ENCODE measurements around the gene ZCCHC17.
"Not testable (repeated sequence)": the region's sequence is repeated elsewhere in the genome, so short reads cannot be mapped to it uniquely, and the experiment has no call there.

ZCCHC17 gene, protein sequence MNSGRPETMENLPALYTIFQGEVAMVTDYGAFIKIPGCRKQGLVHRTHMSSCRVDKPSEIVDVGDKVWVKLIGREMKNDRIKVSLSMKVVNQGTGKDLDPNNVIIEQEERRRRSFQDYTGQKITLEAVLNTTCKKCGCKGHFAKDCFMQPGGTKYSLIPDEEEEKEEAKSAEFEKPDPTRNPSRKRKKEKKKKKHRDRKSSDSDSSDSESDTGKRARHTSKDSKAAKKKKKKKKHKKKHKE

DNA sequence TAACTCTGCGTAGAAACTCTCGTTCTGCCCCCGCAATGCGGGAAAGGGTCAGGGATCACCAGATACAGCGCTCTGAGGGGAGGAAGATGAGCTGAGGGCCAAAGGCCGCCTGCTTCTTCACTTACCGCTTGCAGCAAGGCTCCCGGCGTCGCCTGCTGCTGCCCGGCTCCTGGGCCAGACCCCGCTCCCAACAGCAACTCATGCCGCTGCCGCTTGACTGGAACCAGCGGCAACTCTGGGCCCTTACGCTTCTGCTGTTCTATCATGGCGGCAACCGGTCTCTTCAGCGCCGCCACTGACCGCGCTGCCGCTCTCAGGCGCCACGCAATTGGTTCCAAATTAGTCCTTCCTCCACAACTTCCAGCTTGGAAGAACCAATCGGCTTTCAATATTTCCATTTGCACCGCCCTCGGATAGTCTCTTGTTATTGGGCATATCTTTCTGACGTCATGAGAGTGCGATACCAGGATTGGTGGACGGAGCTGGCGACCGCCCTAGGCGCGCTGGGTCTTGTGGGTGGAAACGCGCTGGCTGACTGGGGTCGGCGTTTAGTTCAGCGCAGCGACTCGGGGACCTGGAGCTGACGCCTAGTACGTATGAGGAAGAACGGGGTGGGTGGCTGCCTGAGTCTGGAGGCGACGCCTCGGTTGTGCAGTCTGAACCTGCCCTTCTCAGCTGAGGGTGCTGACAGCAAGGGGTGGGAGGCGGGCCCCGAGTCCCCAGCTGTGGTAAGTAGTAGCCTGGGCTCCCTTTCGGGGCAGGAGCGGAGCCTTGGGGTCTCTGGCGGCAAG is at the start of gene ZCCHC17, which contains the start of gene SNRNP40:
ZCCHC17 (plus strand) TSS at position 547 of the 791 bp plus-strand sequence. CDS start 13,067 bp downstream, outside the sequence.
SNRNP40 (minus strand) TSS at position 303 of the 791 bp plus-strand sequence; CDS start at position 266, 37 bp downstream.
- ATAC-seq (peak; percentile 97), DNase-seq (ENCODE audit: low spot score in 2 of 2) (peak; percentile 72 to 92)
- Mint-ChIP-seq H3K4me1 (peaks cover 12% of the 10 kb centered on the region), H3K36me3 (peaks cover 46% of the 10 kb centered on the region), H3K9me3 (no peaks in the 10 kb centered on the region), H3K27ac (no peak within 1 kb of the TSS), H3K4me3 (no peak within 1 kb of the TSS)

DNA sequence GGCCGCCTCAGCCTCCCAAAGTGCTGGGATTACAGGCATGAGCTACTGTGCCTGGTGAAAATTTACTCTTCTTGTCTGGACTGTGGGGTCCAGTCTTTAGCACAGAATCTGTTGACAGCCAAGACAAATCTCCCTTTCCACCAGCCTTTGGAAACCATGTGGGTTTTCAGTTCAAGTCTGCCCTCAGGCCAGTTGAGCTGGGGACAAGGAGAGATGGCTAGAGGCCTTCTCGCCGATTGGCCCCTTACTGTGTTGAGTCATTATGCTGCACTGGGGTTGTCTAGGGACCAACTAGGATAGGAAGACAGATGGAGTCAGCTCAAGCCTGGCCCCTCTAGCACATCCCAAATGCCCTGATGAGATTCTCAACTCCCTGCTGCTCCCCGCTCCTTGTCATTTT is 48.6 kb upstream of the ZCCHC17 start:
- Mint-ChIP-seq H3K27ac (no peak overlapping the region), H3K4me1 (no peaks in the 10 kb centered on the region), H3K36me3 (no peaks in the 10 kb centered on the region), H3K4me3 (no peak overlapping the region), H3K9me3 (no peaks in the 10 kb centered on the region)
- DNase-seq (ENCODE audit: low spot score in 2 of 2) (no peak), ATAC-seq (no peak)

GRCh38 chr1:31249854-31250253 is 47.0 kb upstream of the ZCCHC17 start:
- no peak for DNase-seq (ENCODE audit: low spot score in 2 of 2)
- no peak overlapping the region for H3K4me3 Mint-ChIP-seq
- no peaks in the 10 kb centered on the region for H3K36me3 Mint-ChIP-seq
- H3K27ac Mint-ChIP-seq: no peak overlapping the region
- no peaks in the 10 kb centered on the region for H3K4me1 Mint-ChIP-seq
- H3K9me3 Mint-ChIP-seq: no peaks in the 10 kb centered on the region
- no peak for ATAC-seq

- no peak for DNase-seq (ENCODE audit: low spot score in 2 of 2)
- no peaks in the 10 kb centered on the region for H3K4me1 Mint-ChIP-seq
Measured at GRCh38 chr1:31257213-31257612, 39.6 kb upstream of the ZCCHC17 start.

GRCh38 chr1:31258581-31258980 is 38.3 kb upstream of the ZCCHC17 start:
- H3K9me3 Mint-ChIP-seq: no peaks in the 10 kb centered on the region
- H3K4me1 Mint-ChIP-seq: no peaks in the 10 kb centered on the region
- H3K4me3 Mint-ChIP-seq: no peak overlapping the region
- H3K27ac Mint-ChIP-seq: no peak overlapping the region
- DNase-seq (ENCODE audit: low spot score in 2 of 2): no peak
- H3K36me3 Mint-ChIP-seq: peaks cover 70% of the 10 kb centered on the region
- ATAC-seq: no peak

More at GRCh38 chr1:31257213-31257612, 39.6 kb upstream of the ZCCHC17 start:
- ATAC-seq: no peak
- Mint-ChIP-seq H3K27ac (no peak overlapping the region), H3K36me3 (peaks cover 57% of the 10 kb centered on the region), H3K9me3 (no peaks in the 10 kb centered on the region), H3K4me3 (no peak overlapping the region)

DNA sequence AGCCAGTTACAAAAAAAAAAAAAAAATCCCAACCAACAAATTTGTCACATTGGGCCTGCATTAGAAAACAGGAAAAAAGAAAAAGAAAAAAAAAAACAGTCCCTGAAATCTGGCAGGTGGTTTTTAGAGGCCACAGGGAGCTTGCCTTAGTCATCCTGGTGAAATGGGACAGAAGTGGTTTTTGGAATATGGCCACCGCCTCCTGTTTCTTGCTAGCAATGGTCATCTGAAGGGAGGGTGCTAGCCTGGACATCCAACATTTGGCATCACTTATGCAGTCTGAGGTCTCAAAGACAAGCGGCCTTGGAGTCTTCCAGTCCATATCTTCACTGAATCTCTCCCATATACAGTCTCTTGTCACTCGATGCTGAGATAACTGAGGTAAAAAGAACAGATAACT is 37.1 kb upstream of the ZCCHC17 start:
- DNase-seq (ENCODE audit: low spot score in 2 of 2): no peak
- H3K9me3 Mint-ChIP-seq: no peaks in the 10 kb centered on the region
- H3K36me3 Mint-ChIP-seq: peaks cover 82% of the 10 kb centered on the region
- no peaks in the 10 kb centered on the region for H3K4me1 Mint-ChIP-seq
- no peak for ATAC-seq
- H3K27ac Mint-ChIP-seq: no peak overlapping the region
- H3K4me3 Mint-ChIP-seq: no peak overlapping the region

DNA sequence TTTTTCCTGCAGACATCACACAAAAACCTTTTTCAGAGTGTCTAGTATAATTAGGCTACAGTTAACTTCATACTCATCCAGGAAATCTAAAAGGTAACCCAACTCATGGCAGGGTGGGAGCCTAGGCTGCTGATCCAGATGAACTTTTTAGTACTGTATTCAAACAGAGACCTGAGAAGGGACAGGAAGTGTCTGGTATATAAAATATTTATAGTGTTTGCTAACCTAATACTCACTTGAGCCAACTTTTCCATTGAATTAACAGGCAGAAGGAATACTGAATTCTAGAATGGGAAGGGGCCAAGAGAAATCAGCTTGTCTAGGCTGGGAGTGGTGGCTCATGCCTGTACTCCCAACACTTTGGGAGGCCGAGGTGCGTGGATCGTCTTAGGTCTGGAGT is 34.9 kb upstream of the ZCCHC17 start:
- no peaks in the 10 kb centered on the region for H3K9me3 Mint-ChIP-seq
- no peaks in the 10 kb centered on the region for H3K4me1 Mint-ChIP-seq
- no peak overlapping the region for H3K27ac Mint-ChIP-seq
- H3K36me3 Mint-ChIP-seq: peaks cover 100% of the 10 kb centered on the region
- DNase-seq (ENCODE audit: low spot score in 2 of 2) (no peak), ATAC-seq (no peak)
- H3K4me3 Mint-ChIP-seq: no peak overlapping the region

DNA sequence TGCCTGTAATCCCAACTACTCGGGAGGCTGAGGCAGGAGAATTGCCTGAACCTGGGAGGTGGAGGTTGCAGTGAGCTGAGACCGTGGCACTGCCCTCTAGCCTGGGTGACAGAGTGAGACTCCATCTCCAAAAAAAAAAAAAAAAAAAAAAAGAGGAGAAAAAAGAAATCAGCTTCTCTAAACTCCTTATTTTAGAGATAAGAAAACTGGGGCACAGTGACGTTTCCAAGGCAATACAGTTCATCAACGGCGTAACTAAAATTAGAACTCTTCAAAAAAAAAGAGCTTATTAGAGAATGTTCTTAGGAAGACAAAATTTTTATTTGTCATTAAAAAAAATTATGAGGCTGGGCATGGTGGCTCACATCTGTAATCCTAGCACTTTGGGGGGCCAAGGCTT is 34.4 kb upstream of the ZCCHC17 start:
- not testable (repeated sequence) for ATAC-seq; H3K27ac Mint-ChIP-seq; H3K4me1 Mint-ChIP-seq; DNase-seq (ENCODE audit: low spot score in 2 of 2); H3K9me3 Mint-ChIP-seq; H3K4me3 Mint-ChIP-seq
- H3K36me3 Mint-ChIP-seq: peaks cover 100% of the 10 kb centered on the region

DNA sequence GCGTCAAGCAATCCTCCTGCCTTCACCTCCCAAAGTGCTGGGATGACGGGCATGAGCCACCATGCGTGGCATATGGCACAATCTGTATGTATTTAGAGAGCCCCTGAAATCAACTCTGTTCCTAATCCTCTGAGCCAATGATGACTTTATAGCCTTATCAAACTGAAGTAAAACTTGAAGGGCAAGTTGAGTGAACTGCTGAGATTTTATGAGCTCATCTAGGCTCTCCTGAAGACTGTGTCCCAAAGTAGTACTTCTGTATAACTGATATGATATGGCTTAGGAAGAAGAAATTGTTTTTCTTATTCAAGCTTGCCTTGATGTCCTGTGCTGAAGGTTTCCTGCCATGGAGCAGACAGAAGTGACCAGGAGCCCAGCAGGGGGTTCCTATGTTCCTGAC is 33.4 kb upstream of the ZCCHC17 start:
- DNase-seq (ENCODE audit: low spot score in 2 of 2) (no peak), ATAC-seq (no peak)
- Mint-ChIP-seq H3K4me3 (no peak overlapping the region), H3K4me1 (no peaks in the 10 kb centered on the region), H3K27ac (no peak overlapping the region), H3K36me3 (peaks cover 100% of the 10 kb centered on the region), H3K9me3 (no peaks in the 10 kb centered on the region)

GRCh38 chr1:31264790-31265386 is 31.9 kb upstream of the ZCCHC17 start:
- no peaks in the 10 kb centered on the region for H3K9me3 Mint-ChIP-seq
- H3K4me3 Mint-ChIP-seq: no peak overlapping the region
- H3K4me1 Mint-ChIP-seq: no peaks in the 10 kb centered on the region
- ATAC-seq (no peak), DNase-seq (ENCODE audit: low spot score in 2 of 2) (no peak)
- peak overlapping the region; percentile 14 for H3K27ac Mint-ChIP-seq
- H3K36me3 Mint-ChIP-seq: peaks cover 100% of the 10 kb centered on the region

DNA sequence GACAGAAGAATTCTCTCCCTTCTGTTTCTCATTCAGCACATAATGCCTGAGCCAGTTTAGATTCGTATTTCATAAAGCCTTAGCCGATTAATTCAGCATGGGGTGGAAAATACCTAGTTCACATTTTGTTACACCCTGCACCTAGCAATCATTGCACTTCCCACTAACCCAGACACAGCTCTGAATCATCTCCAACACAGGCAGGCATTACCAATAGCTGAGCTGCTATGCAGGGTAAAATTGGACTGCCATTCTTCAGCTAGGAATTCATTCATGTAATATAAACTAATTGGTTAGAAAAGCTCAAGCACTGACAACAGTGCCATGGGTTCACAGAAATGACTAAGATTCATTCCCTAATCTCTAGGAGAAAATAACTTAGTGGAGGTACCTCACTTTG is 30.3 kb upstream of the ZCCHC17 start:
- Mint-ChIP-seq H3K36me3 (peaks cover 100% of the 10 kb centered on the region), H3K27ac (no peak overlapping the region), H3K4me1 (no peaks in the 10 kb centered on the region), H3K9me3 (no peaks in the 10 kb centered on the region), H3K4me3 (no peak overlapping the region)
- DNase-seq (ENCODE audit: low spot score in 2 of 2) (no peak), ATAC-seq (no peak)

DNA sequence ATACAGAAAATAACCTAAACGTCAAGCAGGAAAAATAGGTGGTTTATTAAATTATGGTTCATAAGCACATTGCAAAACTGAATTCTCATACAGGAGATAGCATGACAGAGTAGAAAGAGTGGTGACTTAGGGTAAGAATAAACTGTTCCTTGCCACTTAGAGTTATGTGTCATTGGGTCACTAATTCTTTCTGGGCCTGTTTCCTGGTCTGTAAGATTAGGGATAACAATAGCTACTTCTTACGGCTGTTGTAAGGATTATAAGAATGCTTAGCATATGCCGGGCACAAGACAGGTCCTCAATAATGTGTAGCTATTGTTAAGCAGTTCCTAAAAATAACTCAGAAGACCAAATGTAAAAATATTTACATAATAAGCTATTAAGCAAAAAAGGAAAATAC is 24.5 kb upstream of the ZCCHC17 start:
- Mint-ChIP-seq H3K27ac (no peak overlapping the region), H3K4me1 (peaks cover 13% of the 10 kb centered on the region), H3K36me3 (peaks cover 94% of the 10 kb centered on the region), H3K9me3 (no peaks in the 10 kb centered on the region), H3K4me3 (no peak overlapping the region)
- DNase-seq (ENCODE audit: low spot score in 2 of 2): no peak
- ATAC-seq: no peak

- DNase-seq (ENCODE audit: low spot score in 2 of 2) (no peak), ATAC-seq (no peak)
- Mint-ChIP-seq H3K27ac (peak overlapping the region; percentile 57), H3K4me3 (no peak overlapping the region), H3K36me3 (peaks cover 94% of the 10 kb centered on the region), H3K9me3 (no peaks in the 10 kb centered on the region), H3K4me1 (peaks cover 15% of the 10 kb centered on the region)
Measured at GRCh38 chr1:31273619-31274018, 23.2 kb upstream of the ZCCHC17 start.

GRCh38 chr1:31282426-31282825 is 14.4 kb upstream of the ZCCHC17 start:
- not testable (repeated sequence) for ATAC-seq; H3K9me3 Mint-ChIP-seq; DNase-seq (ENCODE audit: low spot score in 2 of 2); H3K27ac Mint-ChIP-seq; H3K4me3 Mint-ChIP-seq; H3K4me1 Mint-ChIP-seq
- peaks cover 100% of the 10 kb centered on the region for H3K36me3 Mint-ChIP-seq

- not testable (repeated sequence) for H3K27ac Mint-ChIP-seq; H3K4me3 Mint-ChIP-seq; H3K4me1 Mint-ChIP-seq; ATAC-seq; DNase-seq (ENCODE audit: low spot score in 2 of 2); H3K9me3 Mint-ChIP-seq
- peaks cover 100% of the 10 kb centered on the region for H3K36me3 Mint-ChIP-seq
Measured at GRCh38 chr1:31287791-31288190, 9.0 kb upstream of the ZCCHC17 start.

Data from stimulated activated effector memory CD8-positive, alpha-beta T cell treated with anti-CD3 and anti-CD28 coated beads, Interleukin-12 subunit alpha, Interleukin-12 subunit beta, amount 100 ng/mL, for 72 hours (primary cell).